GM23248 (cell line): ENCODE measurements around the gene C1QTNF6.

ENCODE experiments used
- EZH2 ChIP-seq: fragments of 200-600 bp; sonication (generic); IDR thresholded peaks from 2 replicates; pipeline ENCODE4 v1.6.1; 2018; ENCODE audit warnings: antibody characterized with exemption, mild to moderate bottlenecking; ENCODE audit not compliant: insufficient read depth, poor library complexity, severe bottlenecking
- EZH2phosphoT487 ChIP-seq: fragments of 200-600 bp; sonication (generic); IDR thresholded peaks from 2 replicates; pipeline ENCODE4 v1.6.1; 2018; ENCODE audit warnings: antibody characterized with exemption, moderate library complexity, mild to moderate bottlenecking, low read depth; ENCODE audit not compliant: insufficient read depth

- TF ChIP-seq EZH2: no peak
- TF ChIP-seq EZH2phosphoT487: no peak
These were observed 8.7 kb upstream of the C1QTNF6 start for GRCh38 chr22:37196539-37197450.
